Large intestine (tissue), 3 donors: Measurements from ENCODE around the gene DCTN4. TPM values are rescaled to one million over a fixed set of nuclear protein-coding genes. Genes with fewer than 3 reads are reported as not detected.

Source experiments
- DNase-seq, 2 donors: peaks; one replicate each; pipeline versions ENCODE4 v3.0.0 to v3.0.0-alpha.2; 2013
- H3K27ac ChIP-seq: one replicate; pipeline ENCODE4 v1.5.1; 2013; ENCODE audit warnings: low read length
- H3K27me3 ChIP-seq: 2 replicates; pipeline ENCODE4 v1.6.1; 2013; ENCODE audit warnings: low read length; ENCODE audit not compliant: control insufficient read depth, insufficient read depth
- H3K36me3 ChIP-seq: 2 replicates; pipeline ENCODE4 v1.6.1; 2013; ENCODE audit warnings: low read length; ENCODE audit not compliant: control insufficient read depth, insufficient read depth
- H3K4me1 ChIP-seq: one replicate; pipeline ENCODE4 v1.6.1; 2013; ENCODE audit warnings: low read length; ENCODE audit not compliant: control insufficient read depth, insufficient read depth
- H3K4me3 ChIP-seq: one replicate; pipeline ENCODE4 v1.5.1; 2013; ENCODE audit warnings: low read length
- H3K9me3 ChIP-seq: one replicate; pipeline ENCODE4 v1.6.1; 2013; ENCODE audit warnings: mild to moderate bottlenecking, low read depth, low read length, moderate library complexity; ENCODE audit not compliant: control insufficient read depth
- WGBS: methylation state at CpG from one replicate; pipeline ENCODE4 v1.1.5; 2013; ENCODE audit warnings: low lambda C conversion rate; ENCODE audit not compliant: insufficient coverage; 5-methylcytosine and 5-hydroxymethylcytosine counted together
- polyA plus RNA-seq: library from polyadenylated mRNA; unstranded; fragments of 120-200 nt; gene quantifications from one replicate; pipeline ENCODE4 v1.2.1, GENCODE V29; 2013

The DCTN4 gene
- polyA plus RNA-seq, 1 donor, result 49.5 TPM

DNA sequence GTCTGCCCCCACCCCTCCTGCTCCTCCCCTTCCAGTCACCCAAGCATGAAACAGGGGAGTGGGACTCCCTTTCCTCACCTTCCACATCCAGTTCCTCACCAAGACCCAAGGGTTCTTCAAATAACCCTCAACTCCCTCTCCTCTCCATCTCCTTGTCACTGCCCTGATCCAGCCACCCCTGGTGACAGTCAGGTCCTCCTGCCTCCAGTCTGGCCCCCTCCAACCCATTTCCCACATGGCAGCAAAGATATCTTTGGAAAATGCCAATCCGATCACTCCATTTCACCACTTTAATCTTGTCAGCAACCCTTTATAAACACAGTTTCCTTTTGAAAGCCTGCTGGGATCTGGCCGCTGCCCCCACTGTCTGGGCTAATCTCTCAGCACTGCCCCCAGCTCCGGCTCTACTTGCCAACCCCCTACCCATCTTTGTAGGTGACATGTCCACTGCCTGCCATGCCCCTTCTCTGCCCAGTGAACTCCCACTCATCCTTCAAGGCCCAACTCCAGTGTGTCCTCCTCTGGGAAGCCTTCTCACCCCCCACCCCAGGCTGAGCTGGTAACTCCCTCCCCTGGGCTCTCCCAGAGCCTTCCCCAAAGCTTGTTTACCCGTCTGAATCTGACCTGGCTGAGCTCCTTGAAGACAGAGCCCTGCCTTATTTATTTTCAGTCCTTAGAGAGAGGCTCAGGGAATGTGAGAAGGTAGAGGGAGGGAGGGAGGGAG, 98.5 kb downstream of the DCTN4 start:
- H3K9me3 ChIP-seq, result no peaks in the 10 kb centered on the region
- H3K36me3 ChIP-seq, result no peaks in the 10 kb centered on the region
- no peak for DNase-seq
- peaks cover 14% of the 10 kb centered on the region for H3K27me3 ChIP-seq
- no peak overlapping the region for H3K27ac ChIP-seq
- WGBS, result no CpG with 5 or more reads among the region's 4 CpGs
- H3K4me1 ChIP-seq, result peaks cover 8% of the 10 kb centered on the region
- no peak overlapping the region for H3K4me3 ChIP-seq

DNA sequence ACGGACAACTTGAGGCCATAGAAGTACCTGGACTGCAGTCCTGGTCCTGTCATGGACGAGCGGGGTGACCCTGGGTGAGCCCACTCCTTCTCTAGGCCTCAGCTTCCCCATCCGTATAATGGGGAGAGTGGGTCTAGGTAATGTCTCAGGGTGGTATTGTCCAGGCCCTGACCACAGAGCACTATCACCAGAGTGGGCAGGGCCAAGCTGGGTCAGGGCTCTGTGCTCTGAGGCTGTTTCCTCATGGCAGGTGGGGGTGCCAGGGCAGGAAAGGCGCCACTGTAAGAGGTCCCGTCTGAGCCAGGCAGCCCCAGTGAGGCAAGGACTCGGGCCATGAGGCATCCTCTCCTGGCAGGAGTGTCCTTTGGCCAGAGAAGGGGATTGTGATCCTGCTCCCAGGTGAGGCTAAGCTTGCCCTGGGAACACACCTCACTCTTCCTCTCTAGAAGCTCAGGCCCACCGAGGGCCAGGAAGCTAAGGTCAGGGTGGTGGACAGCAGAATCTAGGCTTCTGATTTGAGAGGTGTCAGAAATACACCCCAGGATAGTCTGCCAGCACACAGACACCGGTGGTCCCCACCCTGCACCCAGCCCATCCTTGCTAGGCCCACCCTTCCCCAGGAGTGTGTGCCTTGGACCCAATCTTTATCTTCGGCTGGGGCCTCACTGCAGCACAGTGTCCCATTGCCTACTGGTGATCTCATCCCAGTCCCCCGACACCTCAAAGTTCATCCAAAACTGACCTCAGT, 99.3 kb downstream of the DCTN4 start:
- Histone ChIP-seq H3K4me1 (peaks cover 8% of the 10 kb centered on the region), H3K36me3 (no peaks in the 10 kb centered on the region), H3K27me3 (peaks cover 10% of the 10 kb centered on the region), H3K27ac (no peak overlapping the region), H3K4me3 (no peak overlapping the region), H3K9me3 (no peaks in the 10 kb centered on the region)
- no peak for DNase-seq
- WGBS, result 80% methylated on average over 2 of the region's 11 CpGs

- no peak overlapping the region for H3K27ac ChIP-seq
- peaks cover 8% of the 10 kb centered on the region for H3K4me1 ChIP-seq
- H3K9me3 ChIP-seq, result no peaks in the 10 kb centered on the region
- peaks cover 2% of the 10 kb centered on the region for H3K36me3 ChIP-seq
- no peak for DNase-seq
- peaks cover 10% of the 10 kb centered on the region for H3K27me3 ChIP-seq
- H3K4me3 ChIP-seq, result no peak overlapping the region
- WGBS, result 100% methylated on average over 1 of the region's 3 CpGs
Measured at GRCh38 chr5:150658699-150659265, 100.0 kb downstream of the DCTN4 start.

Other genes starting within 250 kb of the DCTN4 start
- 46.7 TPM for gene SYNPO, start 118.4 kb downstream of the DCTN4 start, polyA plus RNA-seq
- gene MYOZ3, start 97.8 kb downstream of the DCTN4 start, polyA plus RNA-seq, result 3.0 TPM
- 54.8 TPM for gene RBM22, start 58.0 kb downstream of the DCTN4 start, polyA plus RNA-seq
- 13.9 TPM for gene SMIM3, start 19.7 kb upstream of the DCTN4 start, polyA plus RNA-seq
- 0.09 TPM for gene IRGM, start 87.5 kb upstream of the DCTN4 start, polyA plus RNA-seq
- 13.7 TPM for gene ZNF300, start 146.0 kb upstream of the DCTN4 start, polyA plus RNA-seq